Mesenteric fat pad (tissue), 1 donor: ENCODE results near the gene RAB11FIP2. TPM values are rescaled to one million over a fixed set of nuclear protein-coding genes. Genes with fewer than 3 reads are reported as not detected.
"Not testable (repeated sequence)": the region's sequence is repeated elsewhere in the genome, so short reads cannot be mapped to it uniquely, and the experiment has no call there.

ENCODE experiments used
- DNase-seq: peaks from one replicate; pipeline ENCODE4 v3.0.0-alpha.2; 2020; ENCODE audit warnings: low spot score
- long read RNA-seq: library from polyadenylated mRNA; unstranded; transcript quantifications from one replicate; pipeline ENCODE4 v2.0.0, GENCODE V29; 2020
- total RNA-seq: library from RNA; stranded (reverse); fragmentation: NEBNext Ultra II Directional; extraction: Animal tissue kit (Norgen Biotek cat#: 25700); gene quantifications from one replicate; pipeline ENCODE4 v1.2.1, GENCODE V29; 2021
- donor health status: DM: yes; HTN: yes; CAD: no.

RAB11FIP2 gene, protein sequence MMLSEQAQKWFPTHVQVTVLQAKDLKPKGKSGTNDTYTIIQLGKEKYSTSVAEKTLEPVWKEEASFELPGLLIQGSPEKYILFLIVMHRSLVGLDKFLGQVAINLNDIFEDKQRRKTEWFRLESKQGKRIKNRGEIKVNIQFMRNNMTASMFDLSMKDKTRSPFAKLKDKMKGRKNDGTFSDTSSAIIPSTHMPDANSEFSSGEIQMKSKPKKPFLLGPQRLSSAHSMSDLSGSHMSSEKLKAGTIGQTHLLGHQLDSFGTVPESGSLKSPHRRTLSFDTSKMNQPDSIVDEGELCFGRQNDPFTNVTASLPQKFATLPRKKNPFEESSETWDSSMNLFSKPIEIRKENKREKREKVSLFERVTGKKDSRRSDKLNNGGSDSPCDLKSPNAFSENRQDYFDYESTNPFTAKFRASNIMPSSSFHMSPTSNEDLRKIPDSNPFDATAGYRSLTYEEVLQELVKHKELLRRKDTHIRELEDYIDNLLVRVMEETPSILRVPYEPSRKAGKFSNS
- 21.7 TPM for total RNA-seq
- long read RNA-seq, full-length matches to known transcripts, result 1 of 5 reads
- long read RNA-seq, partial matches to known transcripts, result 4 of 5 reads
- long read RNA-seq, other reads (novel, unspliced or antisense), result 0 of 5 reads

DNA sequence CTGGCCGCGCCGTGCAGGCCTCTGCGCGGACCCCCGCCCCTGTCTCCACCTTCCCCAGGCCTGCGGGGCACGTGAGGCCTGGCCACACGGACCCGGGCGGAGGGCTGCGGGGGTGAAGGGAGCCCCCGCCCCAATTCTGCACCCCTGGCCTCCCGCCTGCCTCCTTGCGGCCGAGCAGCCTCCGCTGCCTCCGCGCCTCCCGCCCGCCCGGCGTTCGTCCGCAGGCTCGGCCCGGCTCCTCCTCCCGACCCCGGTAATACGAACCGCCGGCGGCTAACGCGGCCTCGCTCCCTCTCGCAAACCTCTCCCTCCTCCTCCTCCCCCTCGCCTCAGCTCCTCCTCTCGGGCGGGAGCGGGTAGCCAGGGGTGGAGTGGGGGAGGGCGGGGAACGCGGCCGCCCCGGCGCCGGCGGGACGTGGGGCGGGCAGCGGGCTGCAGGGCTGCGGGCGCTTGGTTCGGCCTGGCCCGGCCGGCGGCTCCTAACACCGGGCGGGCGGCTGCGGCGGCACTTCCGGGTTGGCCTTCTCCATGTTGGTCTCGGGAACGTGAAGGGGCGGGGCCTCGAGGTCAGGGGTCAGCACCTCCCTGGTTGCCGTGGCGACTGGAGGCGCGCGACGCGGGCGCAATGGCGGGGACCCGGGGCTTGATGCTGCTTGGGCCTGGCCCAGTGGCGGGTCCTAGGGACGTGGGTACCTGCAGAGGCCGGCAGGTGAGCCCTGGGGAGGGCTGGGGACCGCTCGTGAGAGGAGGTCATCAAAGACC lies at the start of gene RAB11FIP2:
RAB11FIP2 (minus strand) TSS at position 547 of the 762 bp plus-strand sequence. CDS start 778 bp downstream, outside the sequence.
- DNase-seq, result peak; percentile 99

DNA sequence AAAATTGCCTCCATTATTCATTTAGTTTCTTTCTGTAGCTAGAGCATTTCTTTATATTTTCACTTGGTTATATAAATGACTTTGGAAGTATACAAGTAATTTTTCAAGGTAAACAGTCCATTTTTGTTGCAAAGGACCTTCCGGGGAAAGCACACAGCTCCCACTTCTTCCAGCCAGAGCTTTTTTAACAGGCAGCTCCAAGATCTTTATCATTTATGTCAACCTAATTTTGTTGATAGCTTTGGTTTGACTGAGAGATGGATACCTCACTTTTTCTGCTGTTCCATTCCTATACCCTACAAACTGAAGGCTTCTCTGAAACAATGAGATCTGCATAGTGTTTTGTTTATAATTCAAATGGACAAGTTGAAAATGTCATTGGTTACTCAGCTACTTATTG lies 49.3 kb upstream of the RAB11FIP2 start:
- DNase-seq, result no peak

DNA sequence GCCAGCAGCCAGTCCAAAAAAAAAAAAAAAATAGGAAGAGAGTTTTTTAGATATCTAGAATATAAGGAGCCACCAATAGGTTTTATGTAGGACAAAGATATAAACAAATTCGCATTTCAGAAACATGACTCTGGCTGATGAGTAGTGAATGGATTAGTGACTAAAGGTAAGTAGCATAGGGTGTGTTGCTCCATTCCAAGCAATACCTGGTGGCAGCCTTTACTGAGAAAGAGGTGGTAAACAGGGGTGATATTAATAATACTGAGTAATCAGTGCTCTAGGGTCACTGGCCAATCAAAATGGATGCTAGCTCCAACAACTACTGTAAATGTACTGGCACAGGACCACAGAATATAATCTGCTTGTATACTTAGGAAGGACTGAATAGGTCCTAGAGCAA lies 45.5 kb upstream of the RAB11FIP2 start:
- DNase-seq, result no peak

DNA sequence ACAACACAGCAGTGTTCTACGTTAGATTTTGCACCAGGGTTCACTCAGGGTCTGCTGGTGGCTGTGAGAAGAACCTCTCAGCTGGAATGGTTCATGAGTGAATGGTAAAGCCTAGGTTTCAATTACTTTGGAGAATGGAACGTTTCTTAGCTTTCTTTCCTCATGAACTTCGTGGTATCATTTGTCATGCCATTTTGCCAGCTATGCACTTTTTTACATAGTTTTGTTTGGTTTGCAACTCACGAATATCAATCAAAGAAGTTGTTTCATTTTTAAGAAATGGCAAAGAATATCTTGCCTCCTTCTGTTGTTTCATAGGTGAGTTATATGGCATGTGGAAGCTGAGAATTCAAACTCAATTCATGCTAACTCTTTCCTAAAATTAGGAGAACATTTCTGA lies 34.1 kb upstream of the RAB11FIP2 start:
- no peak for DNase-seq

DNA sequence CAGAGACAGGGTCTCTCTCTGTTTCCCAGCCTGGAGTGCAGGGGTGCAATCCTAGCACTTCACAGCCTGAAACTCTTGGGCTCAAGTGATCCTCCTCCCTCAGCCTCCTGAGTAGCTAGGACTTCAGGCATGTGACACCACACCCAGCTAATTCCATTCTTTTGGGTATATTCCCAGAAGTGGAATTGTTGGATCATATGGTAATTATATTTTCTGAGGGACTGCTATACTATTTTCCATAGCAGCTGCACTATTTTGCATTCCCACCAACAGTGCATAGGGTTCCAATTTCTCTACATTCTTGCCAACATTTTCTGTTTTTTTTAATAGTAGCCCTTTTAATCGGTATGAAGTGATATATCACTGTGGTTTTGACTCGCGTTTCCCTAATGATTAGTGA lies 30.0 kb upstream of the RAB11FIP2 start:
- no peak for DNase-seq

DNA sequence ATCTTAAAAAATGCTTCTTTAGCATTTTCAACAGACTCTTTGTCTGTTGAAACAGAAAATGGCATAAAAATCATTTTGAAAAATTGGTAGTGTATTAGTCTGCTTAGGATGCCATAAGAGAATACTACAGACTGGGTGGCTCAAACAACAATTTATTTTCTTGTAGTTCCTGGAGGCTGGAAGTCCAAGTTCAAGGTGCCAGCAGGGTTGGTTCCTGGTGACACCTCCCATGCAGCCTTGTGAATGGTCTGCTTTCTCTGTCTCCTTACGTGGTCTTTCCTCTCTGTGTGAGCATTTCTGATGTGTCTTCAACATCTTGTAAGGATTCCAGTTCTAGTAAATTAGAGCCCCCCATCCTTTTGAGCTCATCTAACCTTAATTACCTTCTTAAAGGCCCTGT lies 26.1 kb upstream of the RAB11FIP2 start:
- DNase-seq, result no peak

DNA sequence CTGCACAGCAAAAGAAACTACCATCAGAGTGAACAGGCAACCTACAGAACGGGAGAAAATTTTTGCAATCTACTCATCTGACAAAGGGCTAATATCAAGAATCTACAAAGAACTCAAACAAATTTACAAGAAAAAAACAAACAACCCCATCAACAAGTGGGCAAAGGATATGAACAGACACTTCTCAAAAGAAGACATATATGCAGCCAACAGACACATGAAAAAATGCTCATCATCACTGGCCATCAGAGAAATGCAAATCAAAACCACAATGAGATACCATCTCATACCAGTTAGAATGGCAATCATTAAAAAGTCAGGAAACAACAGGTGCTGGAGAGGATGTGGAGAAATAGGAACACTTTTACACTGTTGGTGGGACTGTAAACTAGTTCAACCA lies 20.6 kb upstream of the RAB11FIP2 start:
- DNase-seq, result not testable (repeated sequence)

DNA sequence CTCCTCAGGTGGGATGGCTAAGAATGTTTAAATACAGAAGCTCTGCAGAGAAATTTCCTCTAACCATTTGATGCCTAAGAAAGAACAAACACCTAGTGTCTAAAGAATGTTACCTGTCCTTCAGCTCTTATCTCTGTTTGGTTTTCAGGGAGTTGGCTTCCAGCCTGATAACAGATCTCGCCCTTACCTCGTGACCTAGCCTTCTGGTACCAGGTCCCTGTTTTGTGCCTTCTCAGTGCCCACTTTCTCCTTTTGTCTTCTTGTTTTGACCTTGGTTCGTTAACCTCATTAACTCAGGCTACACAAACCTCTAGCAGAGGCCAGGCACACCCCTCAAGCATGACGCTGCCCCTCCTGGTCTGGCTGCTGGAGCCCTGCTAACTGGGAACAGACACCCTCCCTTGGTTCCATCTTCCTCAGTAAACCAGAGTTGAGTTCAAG lies 16.1 kb upstream of the RAB11FIP2 start:
- no peak for DNase-seq

DNA sequence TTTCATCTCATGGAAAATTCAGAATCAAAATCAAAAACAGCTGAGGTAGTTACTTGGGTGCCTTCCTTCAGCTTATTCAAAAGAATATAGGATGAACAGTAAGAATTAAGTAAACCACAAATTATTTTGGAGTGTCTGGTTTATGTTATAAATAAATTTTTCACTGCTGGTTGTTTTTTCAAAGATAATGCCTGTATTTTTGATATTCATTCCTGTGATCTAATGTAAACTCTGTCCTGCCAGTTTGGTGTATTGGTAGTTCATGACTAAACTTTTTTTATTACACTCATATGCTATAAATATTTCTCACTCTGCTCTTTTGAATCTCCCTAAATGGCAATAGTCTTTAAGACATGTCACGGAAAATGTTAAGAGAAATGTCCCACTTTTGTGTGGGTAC lies 11.6 kb upstream of the RAB11FIP2 start:
- DNase-seq, result no peak

DNA sequence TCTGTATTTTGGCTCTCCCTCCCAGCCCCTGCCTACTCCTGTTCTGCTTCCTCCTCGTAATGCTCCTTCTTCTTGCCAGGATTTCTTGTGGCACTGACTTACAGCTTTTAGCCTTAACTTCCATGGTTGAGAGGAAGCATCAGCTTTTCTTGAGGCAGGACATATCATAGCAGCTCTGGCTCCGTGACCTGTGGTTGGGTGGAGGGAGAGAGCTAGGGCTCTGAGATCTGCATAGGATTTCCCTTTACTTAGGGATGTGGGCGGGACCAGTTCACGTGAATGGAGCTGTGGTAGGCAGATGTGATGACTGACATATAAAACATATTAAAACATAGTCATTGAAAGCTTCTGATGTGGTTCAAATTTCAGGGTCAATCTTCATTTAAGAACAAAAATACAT lies 10.6 kb upstream of the RAB11FIP2 start:
- no peak for DNase-seq

DNA sequence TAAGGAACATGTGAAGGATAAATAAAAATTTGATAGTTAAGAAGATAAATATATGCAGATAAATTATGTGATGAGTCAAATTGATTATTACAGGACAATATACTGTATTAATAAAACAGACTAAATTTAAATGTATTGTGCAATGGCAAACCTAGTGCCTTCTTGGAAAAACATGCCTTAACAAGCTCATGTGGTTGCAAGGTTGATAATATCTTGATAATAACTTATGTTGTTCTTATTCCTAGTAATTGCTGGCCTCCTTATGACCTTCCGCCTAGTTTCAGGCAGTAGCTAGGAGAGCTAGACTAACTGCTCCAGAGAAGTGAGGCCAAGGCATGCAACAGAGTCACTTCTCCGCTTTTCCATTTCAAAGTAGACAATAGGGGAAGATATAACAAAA lies 7.6 kb upstream of the RAB11FIP2 start:
- no peak for DNase-seq

DNA sequence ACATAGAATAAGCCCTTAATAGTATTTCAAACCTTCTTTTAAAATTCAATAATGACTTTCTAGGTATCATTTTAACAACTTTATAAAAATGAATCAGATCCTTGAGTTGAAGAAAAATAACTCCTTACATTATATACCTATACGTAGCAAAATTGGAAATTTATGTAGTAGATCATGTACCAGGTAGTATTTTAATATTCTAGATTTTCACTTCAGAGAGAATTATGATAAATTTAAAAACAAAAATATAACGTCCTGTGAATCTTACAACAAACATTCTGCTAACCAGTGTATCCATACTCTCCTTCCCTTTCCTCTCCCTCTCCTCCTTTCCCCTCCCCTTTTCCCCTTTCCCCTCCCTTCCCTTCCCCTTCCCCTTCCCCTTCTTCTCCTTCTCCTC lies 6.1 kb upstream of the RAB11FIP2 start:
- DNase-seq, result no peak

DNA sequence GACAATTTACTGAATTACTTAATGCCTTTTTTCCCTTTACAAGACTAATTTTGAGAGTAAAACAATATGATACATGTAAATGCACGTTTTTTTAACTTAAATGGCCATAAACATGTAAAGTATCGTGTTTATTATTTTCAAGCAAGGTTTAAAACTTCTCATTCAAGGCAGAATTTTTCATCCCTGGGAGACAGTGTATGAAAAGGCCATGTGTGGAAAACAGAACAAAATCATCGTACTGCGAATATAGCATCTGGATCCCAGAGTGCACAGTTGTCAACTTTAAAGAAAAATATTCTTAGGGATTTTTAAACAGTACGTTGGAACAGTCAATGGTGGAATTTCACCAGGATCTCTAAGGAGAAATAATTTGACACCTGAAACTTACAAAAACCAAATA lies 1.1 kb upstream of the RAB11FIP2 start:
- no peak for DNase-seq

DNA sequence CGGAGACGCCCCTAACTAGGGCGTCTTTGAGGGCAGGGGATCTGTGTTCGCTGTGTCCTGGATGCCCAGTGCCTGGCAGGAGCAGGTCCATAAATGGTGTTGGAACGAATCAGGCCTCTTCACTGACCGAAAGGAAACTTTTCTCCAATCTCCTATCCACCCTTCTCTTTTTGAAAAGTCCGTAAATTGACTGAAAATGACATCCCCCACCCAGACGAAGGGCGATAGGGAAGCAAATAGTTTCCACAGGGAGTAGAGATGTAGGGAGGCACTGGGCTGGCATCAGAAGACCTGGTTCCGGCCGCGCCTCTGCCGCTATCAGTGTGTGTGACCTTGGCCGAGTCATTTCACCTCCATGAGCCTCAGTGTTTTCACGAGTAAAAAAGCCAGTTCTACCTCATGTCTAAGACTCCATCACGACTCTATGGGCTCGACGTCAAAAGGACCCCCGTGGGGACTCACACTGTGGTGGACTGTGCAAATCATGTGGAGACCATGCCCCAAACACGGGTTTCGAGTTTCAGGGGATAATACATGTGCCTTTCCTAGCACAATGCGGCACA lies 497 bp upstream of the RAB11FIP2 start:
- no peak for DNase-seq

DNA sequence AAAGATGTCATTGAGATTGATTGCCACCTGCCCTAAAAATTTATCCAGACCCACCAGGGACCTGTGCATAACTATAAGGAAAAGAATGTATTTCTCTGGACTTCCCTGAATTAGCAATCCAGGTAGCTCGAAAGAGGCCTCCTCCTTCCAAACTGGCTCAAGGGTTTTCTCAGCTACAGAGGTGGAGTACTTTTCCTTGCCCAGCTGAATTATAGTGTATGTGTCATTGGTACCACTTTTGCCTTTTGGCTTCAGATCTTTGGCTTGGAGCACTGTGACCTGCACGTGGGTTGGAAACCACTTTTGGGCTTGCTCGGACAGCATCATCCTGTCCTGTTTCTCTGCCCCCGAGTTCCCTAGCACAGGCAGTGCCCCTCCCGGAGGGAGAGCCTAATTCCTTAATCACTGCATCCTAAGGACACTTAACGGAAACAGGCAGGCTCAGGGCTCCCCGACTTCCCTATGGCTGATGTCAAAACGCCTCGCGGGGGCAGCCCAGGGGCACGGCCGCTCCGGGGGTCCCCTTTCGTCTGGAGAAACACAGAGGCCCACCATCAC lies 825 bp downstream of the RAB11FIP2 start:
- no peak for DNase-seq

DNA sequence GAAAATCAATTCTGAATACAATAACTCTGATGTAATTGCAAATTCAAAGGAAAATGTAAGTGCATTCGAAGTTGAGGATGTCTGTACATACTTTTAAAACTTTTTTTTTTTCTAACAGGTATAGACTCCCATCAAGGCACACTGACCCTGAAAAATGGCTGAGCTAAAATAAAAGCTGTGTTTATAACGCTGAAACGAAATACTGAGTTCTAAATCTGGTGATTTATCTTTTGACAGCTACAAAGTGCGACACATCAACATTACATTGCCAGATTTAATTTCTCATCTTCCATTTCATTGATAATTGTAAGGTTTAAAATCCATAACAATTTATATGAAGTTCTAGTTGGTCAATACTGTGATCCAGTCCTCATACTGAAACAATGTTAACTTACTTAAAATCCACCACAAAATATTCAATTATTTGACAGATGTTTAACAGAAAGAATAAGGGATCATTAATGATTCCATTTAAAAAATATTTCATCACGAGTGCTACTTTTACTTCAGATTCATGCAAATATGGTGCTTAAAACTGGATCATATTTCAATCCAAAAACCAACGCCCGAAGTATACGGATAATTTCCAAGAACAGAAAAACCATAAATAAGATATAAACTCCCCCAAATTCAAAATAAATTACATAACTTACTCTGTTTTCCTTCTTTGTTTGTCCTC lies 1.4 kb downstream of the RAB11FIP2 start:
- DNase-seq, result no peak

DNA sequence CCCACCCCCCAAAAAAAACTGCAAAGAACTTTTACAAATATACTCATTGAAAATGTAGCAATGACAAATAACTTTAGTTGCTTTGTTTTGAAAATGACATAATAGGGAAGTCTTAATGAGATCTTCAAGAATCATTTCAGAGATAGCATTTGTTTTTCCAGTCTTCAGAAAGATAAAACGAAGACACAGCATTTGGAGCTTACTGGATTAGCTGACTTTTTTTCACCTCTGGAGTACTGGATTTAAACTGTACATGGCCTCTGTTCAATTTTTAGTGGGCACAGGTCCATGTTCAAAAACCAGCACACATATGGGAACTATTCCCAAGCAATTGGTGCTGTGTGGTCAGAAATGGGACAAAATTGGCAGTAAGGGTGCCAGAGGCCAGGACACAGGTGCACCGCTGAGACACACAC lies 3.9 kb downstream of the RAB11FIP2 start:
- no peak for DNase-seq

DNA sequence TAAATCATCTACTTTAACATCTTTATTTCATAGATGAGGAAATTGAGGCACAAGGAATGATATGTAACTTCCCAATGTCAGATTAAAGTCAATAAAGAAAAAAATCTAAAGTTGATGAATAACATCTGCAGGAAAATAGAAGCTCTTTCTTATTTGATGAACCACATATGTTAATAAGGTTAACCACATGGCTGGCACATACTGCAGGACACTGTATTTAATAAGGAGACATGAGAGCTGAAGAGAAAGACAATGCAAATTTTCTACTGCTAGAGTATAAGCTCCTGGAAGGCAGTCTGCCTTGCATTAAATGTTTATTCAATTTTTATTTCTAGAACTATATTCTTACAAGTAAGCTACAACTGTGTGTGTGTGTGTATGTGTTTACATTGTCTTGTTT lies 4.4 kb downstream of the RAB11FIP2 start:
- DNase-seq, result no peak

DNA sequence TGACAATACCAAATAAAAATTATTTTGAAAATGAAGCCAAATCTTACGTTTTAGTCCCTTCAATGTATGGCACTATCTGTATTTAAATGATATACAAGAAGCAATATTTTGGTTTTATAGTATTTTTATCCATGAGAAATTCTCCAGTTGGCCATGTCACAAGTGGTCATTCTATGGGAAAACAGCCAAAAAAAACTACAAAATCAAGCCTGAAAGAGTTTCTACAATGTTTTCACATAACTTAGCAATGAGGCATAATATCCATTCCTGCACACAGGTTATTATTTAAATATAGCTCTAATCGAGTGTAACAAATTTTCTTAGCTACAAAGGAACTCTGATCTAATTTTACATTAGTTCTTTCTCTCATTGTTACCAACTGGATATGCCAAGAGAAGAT lies 5.4 kb downstream of the RAB11FIP2 start:
- DNase-seq, result no peak

DNA sequence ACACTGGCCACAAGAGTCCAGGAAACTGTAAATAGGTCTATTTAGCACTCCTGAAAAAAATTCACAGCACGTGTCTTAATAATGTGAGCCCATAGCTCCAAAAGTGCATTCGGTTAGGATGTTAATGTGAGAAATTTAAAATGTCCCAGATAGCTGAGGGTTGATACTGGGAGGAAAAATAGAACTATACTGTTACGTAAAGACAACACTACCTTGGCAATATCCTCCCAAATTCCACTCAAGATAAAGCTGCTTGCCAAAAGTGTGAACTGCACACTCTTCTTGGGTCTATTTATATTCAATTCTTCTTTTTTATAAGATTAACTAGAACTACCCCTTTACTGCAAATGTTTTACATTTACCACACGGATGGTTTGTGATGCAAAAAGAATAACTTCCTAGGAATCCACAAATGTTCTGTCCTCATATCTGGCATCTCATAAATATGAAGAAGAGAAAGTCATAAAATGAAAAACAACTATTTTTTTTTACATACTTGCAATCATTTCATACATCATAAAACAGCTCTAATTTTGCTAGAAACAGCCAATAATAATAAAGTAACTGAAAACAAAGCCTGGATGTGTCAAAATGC lies 10.4 kb downstream of the RAB11FIP2 start:
- DNase-seq, result no peak
